ENCODE data around the gene SLC16A4. TPM values are rescaled to one million over a fixed set of nuclear protein-coding genes. Genes with fewer than 3 reads are reported as not detected.
"Not testable (repeated sequence)": the region's sequence is repeated elsewhere in the genome, so short reads cannot be mapped to it uniquely, and the experiment has no call there.

SLC16A4 gene
- total and polyA plus RNA-seq, 2 experiments from 2014 or later, result 10.7 to 16.2 TPM

- H3K27ac ChIP-seq, result no peak overlapping the region
- H3K9me2 ChIP-seq (replicated peaks; ENCODE audit: insufficient read depth), result no peaks in the 10 kb centered on the region
- no peak for DNase-seq (ENCODE audit: low spot score)
- 90% methylated on average over 10 of the region's 10 CpGs for WGBS (ENCODE audit: low lambda C conversion rate, missing lambda C conversion rate)
- no peaks in the 10 kb centered on the region for H4K20me1 ChIP-seq (ENCODE audit: insufficient read depth, poor library complexity, severe bottlenecking)
- H3K4me1 ChIP-seq (ENCODE audit: insufficient read depth), result no peaks in the 10 kb centered on the region
- H3K36me3 ChIP-seq (replicated peaks; ENCODE audit: insufficient read depth, low read depth), result no peaks in the 10 kb centered on the region
- H2AFZ ChIP-seq, result no peak overlapping the region
- no peaks in the 10 kb centered on the region for H3K79me2 ChIP-seq
- no peaks in the 10 kb centered on the region for H3K9me3 ChIP-seq (ENCODE audit: low read depth)
- H3K27me3 ChIP-seq, result no peaks in the 10 kb centered on the region
- H3K4me2 ChIP-seq, result no peak overlapping the region
- H3K4me3 ChIP-seq, result no peak overlapping the region
- TF ChIP-seq EZH2phosphoT487 (IDR thresholded peaks at IDR 0.05; ENCODE audit: low read depth, severe bottlenecking, unreplicated experiment) (no peak), EZH2 (IDR thresholded peaks at IDR 0.05; ENCODE audit: borderline replicate concordance) (no peak)
- TF ChIP-seq, protein P1, sequence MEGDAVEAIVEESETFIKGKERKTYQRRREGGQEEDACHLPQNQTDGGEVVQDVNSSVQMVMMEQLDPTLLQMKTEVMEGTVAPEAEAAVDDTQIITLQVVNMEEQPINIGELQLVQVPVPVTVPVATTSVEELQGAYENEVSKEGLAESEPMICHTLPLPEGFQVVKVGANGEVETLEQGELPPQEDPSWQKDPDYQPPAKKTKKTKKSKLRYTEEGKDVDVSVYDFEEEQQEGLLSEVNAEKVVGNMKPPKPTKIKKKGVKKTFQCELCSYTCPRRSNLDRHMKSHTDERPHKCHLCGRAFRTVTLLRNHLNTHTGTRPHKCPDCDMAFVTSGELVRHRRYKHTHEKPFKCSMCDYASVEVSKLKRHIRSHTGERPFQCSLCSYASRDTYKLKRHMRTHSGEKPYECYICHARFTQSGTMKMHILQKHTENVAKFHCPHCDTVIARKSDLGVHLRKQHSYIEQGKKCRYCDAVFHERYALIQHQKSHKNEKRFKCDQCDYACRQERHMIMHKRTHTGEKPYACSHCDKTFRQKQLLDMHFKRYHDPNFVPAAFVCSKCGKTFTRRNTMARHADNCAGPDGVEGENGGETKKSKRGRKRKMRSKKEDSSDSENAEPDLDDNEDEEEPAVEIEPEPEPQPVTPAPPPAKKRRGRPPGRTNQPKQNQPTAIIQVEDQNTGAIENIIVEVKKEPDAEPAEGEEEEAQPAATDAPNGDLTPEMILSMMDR (IDR thresholded peaks at IDR 0.05; ENCODE audit: poor library complexity), result no peak
Observed at GRCh38 chr1:110420023-110420662, 29.3 kb upstream of the SLC16A4 start.

DNA sequence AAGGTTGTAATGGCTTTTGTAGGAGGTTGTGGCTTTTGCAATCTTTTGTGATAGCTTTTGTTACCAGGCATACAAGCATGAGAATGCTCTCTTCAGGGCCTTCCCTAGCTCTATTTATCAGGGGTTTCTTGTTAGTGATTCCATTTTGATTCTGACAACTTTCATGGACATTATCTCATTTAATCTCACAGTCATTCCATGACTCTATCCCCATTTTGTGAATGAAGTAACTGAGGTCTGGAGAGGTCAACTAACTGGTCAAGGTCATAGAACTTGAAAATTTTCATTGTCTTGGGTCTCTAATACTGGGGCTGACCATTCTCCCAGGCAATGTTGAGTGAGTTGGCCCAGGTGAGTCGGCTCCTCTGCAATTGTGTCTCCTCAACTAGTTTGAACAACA lies 27.9 kb upstream of the SLC16A4 start:
- Histone ChIP-seq H3K9me2 (replicated peaks; ENCODE audit: insufficient read depth) (no peaks in the 10 kb centered on the region), H3K27ac (no peak overlapping the region), H3K36me3 (replicated peaks; ENCODE audit: insufficient read depth, low read depth) (no peaks in the 10 kb centered on the region), H3K4me2 (no peak overlapping the region), H3K79me2 (no peaks in the 10 kb centered on the region), H3K4me1 (ENCODE audit: insufficient read depth) (no peaks in the 10 kb centered on the region), H3K27me3 (no peaks in the 10 kb centered on the region), H4K20me1 (ENCODE audit: insufficient read depth, poor library complexity, severe bottlenecking) (no peaks in the 10 kb centered on the region), H3K9me3 (ENCODE audit: low read depth) (no peaks in the 10 kb centered on the region), H3K4me3 (no peak overlapping the region), H2AFZ (no peak overlapping the region)
- no peak for DNase-seq (ENCODE audit: low spot score)
- WGBS (ENCODE audit: low lambda C conversion rate, missing lambda C conversion rate), result 100% methylated on average over 1 of the region's 1 CpG
- TF ChIP-seq EZH2 (IDR thresholded peaks at IDR 0.05; ENCODE audit: borderline replicate concordance) (no peak), EZH2phosphoT487 (IDR thresholded peaks at IDR 0.05; ENCODE audit: low read depth, severe bottlenecking, unreplicated experiment) (no peak)
- TF ChIP-seq, protein P1 (IDR thresholded peaks at IDR 0.05; ENCODE audit: poor library complexity), result no peak

DNA sequence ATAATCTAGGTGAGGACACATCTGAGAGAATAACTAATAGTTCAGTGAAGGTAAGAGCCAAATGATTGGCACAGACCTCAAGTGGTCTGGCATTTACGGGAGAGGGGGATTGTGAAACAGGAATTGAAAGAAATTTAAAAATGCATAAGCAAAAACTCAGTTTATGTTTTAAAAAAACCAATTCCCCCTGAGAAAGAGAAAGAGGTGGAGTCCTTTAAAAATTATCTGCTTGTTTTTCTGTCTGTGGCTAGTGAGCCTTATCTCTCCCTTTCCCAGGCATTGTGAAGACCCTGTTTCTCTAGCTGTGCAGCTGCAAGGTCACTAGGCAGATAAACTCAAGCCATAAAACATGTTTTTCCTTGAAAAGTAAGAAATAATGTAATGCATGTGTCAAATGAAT lies 22.2 kb upstream of the SLC16A4 start:
- H3K4me2 ChIP-seq; H3K9me2 ChIP-seq (replicated peaks; ENCODE audit: insufficient read depth); H3K4me1 ChIP-seq (ENCODE audit: insufficient read depth); H3K36me3 ChIP-seq (replicated peaks; ENCODE audit: insufficient read depth, low read depth); H3K9me3 ChIP-seq (ENCODE audit: low read depth); H4K20me1 ChIP-seq (ENCODE audit: insufficient read depth, poor library complexity, severe bottlenecking); H3K79me2 ChIP-seq; H3K27me3 ChIP-seq; H3K27ac ChIP-seq; DNase-seq (ENCODE audit: low spot score); H2AFZ ChIP-seq; H3K4me3 ChIP-seq: not testable (repeated sequence)
- WGBS (ENCODE audit: low lambda C conversion rate, missing lambda C conversion rate), result 69% methylated on average over 1 of the region's 1 CpG

GRCh38 chr1:110412576-110412975 lies 21.8 kb upstream of the SLC16A4 start:
- Histone ChIP-seq H3K27me3 (no peaks in the 10 kb centered on the region), H3K4me2 (no peak overlapping the region), H3K27ac (no peak overlapping the region), H3K4me3 (no peak overlapping the region), H2AFZ (no peak overlapping the region), H4K20me1 (ENCODE audit: insufficient read depth, poor library complexity, severe bottlenecking) (no peaks in the 10 kb centered on the region), H3K4me1 (ENCODE audit: insufficient read depth) (peaks cover 5% of the 10 kb centered on the region), H3K9me3 (ENCODE audit: low read depth) (no peaks in the 10 kb centered on the region), H3K36me3 (replicated peaks; ENCODE audit: insufficient read depth, low read depth) (no peaks in the 10 kb centered on the region), H3K9me2 (replicated peaks; ENCODE audit: insufficient read depth) (no peaks in the 10 kb centered on the region), H3K79me2 (no peaks in the 10 kb centered on the region)
- no peak for TF ChIP-seq EZH2 (IDR thresholded peaks at IDR 0.05; ENCODE audit: borderline replicate concordance)
- TF ChIP-seq, protein P1 (IDR thresholded peaks at IDR 0.05; ENCODE audit: poor library complexity), result peak; percentile 84
- no peak for TF ChIP-seq EZH2phosphoT487 (IDR thresholded peaks at IDR 0.05; ENCODE audit: low read depth, severe bottlenecking, unreplicated experiment)
- peak; percentile 89 for DNase-seq (ENCODE audit: low spot score)
- WGBS (ENCODE audit: low lambda C conversion rate, missing lambda C conversion rate), result 17% methylated on average over 4 of the region's 4 CpGs

All from hepatocyte (in vitro differentiated cells).